GM12872 (cell line): ENCODE measurements around the gene HADH.

Experiments used
- TF ChIP-seq, protein P1 (sequence below): IDR thresholded peaks from 3 replicates; pipeline ENCODE4 v1.5.1; 2011; ENCODE audit warnings: low read depth, mild to moderate bottlenecking, low read length, moderate library complexity; ENCODE audit not compliant: insufficient read depth

HADH gene

DNA sequence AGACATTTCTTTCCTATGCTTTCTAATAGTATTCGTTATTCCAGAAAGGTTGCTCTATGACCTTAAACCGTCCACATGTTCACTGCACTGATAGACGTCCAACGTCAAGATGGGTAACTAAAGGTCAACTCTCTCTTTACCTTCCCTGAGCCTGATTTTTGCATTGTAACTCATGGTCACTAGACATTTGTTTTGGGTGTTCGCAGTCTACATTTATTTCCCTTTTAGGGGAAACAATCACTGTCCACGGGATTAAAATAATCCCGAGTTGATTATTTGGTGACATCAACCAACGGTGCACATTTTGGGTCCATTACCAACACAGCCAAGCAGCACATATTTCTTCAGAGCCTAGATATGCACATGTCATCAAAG lies 540 bp upstream of the HADH start:
- TF ChIP-seq, protein P1, sequence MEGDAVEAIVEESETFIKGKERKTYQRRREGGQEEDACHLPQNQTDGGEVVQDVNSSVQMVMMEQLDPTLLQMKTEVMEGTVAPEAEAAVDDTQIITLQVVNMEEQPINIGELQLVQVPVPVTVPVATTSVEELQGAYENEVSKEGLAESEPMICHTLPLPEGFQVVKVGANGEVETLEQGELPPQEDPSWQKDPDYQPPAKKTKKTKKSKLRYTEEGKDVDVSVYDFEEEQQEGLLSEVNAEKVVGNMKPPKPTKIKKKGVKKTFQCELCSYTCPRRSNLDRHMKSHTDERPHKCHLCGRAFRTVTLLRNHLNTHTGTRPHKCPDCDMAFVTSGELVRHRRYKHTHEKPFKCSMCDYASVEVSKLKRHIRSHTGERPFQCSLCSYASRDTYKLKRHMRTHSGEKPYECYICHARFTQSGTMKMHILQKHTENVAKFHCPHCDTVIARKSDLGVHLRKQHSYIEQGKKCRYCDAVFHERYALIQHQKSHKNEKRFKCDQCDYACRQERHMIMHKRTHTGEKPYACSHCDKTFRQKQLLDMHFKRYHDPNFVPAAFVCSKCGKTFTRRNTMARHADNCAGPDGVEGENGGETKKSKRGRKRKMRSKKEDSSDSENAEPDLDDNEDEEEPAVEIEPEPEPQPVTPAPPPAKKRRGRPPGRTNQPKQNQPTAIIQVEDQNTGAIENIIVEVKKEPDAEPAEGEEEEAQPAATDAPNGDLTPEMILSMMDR, result no peak

DNA sequence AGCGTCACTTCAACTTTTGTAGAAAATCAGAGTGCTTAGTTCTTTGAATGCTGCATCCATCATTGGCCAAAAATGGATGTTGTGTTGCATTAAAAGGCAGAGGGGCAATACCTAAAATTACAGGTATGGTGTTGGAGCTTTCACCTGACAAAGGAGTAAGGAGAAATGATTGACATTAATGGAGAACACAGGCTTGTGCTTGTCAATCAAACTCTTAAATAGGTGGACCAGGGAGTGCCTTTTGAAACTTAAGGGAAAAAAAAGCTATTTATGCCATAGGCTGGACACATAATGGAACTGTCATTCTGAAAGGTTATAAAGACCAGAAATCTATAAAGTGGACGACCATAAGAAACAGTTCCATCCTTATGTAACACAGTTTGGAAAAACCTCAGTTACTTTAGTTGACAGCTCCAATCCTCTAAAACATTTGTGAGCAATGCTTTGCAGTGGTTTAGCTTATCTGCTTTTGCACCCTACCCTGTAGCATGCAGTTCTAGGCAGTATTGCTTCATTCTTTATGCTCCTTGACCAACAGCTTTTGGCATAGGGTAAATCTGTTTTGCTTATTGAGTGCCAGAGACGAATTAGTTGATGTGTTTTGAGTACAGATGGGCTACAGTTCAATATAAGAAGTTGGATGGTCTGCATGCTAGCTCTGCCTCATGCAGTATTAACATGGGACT lies 2.4 kb downstream of the HADH start:
- TF ChIP-seq, protein P1, result no peak

DNA sequence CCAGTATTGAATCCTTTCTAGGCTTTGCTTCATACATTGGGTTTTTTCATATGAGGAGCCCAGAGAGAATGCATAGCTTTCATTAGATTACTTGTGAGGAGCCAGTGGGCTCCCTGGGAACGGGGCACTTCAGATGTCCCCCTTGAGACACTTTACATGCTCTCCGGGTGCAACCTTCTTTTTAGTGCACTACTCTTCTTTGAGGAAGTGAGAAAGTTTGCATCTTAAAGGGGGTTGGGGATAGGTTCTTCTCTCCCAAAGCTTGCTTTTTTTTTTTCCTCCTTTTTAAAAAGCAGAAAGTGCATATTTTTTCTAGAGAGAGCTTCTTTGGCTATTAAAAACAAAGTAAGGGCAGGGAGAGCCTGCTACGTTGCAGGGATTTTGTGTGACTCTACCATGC lies 4.3 kb downstream of the HADH start:
- TF ChIP-seq, protein P1, result no peak

DNA sequence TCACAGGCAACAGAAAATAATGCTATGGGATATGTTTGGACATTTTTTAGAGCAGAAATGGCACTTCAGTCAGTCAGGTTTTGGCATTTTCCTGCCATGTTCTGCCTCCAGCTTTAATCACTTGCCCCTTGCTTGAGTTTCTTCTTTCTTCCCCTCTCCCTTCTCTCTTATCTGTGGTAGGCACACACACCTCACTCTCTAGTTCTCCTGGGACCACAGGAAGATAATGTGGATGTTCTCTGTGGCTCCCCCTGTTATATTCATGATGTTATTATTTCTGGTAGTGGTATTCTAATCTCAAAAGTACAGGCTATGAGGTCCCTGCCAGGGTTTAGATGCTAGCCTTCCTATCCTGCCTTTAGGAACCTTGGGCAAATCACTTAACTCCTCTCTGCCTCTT lies 5.2 kb downstream of the HADH start:
- TF ChIP-seq, protein P1, result no peak

DNA sequence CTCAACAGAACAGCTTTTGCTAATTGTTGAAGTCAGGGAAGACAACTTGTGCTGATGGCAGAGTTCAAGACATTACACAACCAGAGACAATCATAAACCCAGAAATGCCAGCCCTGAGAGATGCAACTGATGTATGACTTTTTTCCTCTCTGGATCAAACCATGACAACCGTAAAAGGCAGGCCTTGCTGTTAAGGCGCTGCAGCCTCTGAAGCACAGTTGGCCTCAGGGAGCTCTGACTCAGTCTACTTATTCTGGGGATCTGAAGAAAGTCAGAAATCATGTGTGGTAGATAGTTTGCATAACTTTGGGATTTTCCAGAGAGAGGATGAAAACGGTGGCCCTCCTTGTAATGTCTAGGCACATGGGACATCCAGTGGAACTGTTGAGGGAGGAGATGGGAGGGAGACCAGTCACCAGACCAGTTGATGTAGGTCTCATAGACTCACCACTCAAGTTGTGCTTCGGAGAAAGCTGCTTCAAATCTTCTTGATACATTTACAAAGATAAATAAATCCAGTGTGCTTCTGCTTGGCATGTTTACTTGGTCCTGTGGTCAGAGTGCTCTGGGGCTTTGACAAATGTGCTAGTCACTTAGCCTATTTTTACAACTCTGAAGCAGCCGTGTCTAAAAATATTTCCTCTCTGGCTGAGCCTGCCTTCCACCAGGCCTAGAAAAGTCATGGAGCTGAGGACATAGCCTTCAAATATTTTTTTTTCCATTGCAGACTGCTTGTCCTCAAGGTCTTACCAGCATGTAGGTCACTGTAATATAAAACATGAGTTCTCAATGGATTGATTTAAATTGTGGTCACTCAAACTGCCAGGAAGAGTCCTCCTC lies 7.5 kb downstream of the HADH start:
- TF ChIP-seq, protein P1, result no peak

DNA sequence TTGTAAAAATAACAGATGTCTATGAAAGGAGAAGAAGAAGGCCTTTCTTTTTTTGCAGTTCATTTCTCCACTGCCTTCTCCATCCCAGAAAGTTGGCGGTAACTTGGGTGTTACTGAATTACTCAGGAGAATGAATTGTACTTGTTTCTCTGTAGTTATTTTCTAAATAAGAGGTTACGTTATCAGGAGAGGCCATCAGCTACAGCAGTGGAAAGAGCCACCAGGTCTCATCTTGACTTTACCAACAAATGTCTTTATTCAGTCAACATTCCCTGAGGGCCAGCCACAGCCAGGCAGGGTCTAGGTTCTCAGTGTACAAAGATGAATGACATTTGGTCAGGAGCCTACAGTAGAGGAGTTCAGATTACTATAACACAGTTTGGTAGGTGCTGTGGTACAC lies 8.1 kb downstream of the HADH start:
- TF ChIP-seq, protein P1, result no peak

DNA sequence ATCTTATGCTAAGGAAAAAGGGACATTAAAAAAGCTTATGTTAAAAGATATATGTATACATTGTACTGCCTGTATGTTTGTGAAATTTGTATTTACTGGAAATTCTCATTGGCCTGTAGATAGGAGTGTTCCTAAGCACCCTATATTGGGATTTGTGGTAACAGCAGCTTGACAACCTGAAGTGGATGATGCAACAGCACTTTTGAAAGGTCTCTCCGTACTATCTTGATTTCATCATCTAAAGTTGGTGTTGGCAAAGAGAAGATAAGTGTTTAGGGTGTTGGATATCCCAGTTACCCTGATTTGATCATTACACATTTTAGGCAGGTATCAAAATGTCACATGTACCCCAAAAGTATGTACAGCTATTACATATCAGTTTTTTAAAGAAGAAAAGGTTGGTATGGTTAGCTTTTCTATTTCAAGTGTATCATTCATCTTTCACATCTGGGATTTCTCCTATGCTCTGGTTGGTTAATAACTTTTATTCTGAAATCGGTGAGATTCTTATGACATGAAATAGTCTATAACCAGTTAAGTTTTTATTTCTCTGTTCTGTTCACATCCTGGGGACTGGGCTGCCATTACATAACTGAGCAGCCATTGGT lies 10.3 kb downstream of the HADH start:
- TF ChIP-seq, protein P1, result no peak
